Upper lobe of left lung (tissue), 4 donors: ENCODE data around the gene COL6A1.

Source experiments
- POLR2A ChIP-seq, 4 donors: fragments of 450-650 bp; IDR thresholded peaks; one replicate each; pipeline ENCODE4 v1.5.1; 2016 to 2017; ENCODE audit warnings: antibody characterized with exemption in 4 of 4, mild to moderate bottlenecking in 2 of 4
- TF ChIP-seq, protein P1 (sequence below), 6 experiments: fragments of 450-650 bp in 4 of 6; fragments of 200-600 bp in 2 of 6; sonication (generic) in 2 of 6; IDR thresholded peaks; one replicate each; pipeline ENCODE4 v1.5.1; 2016 to 2019; ENCODE audit warnings: antibody characterized with exemption in 6 of 6

DNA sequence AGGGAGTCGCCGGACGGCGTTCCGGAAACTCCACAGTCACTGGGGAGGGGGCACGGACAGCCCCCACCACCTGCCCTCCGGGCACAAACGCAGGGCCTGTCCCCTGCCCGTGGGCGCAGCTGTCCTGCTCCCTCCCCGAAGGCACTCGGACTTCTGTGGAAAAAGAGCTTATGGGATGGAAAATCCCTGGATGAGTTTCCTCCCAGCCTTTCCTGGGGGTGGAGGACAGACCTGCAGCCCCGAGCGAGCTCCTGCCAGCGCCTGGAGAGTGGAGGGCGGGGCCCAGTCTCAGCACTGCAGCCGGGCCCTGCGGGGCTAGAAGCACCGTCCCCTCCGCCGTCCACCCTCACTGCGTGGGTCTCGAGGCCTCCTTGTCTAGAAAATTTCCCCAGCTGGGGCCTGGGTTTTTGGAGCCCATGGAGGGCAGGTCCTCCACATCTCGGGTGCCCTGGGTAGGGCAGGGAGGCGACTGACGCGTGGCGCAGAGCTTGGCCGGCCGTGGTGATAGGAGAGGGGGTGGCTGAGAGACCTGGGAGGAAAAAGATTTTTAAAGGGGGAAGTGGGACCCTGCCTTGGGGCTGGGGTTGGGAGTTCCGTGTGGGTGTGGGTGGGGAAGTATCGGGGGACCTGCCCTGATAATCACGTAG lies 6.4 kb upstream of the COL6A1 start:
- TF ChIP-seq, protein P1, sequence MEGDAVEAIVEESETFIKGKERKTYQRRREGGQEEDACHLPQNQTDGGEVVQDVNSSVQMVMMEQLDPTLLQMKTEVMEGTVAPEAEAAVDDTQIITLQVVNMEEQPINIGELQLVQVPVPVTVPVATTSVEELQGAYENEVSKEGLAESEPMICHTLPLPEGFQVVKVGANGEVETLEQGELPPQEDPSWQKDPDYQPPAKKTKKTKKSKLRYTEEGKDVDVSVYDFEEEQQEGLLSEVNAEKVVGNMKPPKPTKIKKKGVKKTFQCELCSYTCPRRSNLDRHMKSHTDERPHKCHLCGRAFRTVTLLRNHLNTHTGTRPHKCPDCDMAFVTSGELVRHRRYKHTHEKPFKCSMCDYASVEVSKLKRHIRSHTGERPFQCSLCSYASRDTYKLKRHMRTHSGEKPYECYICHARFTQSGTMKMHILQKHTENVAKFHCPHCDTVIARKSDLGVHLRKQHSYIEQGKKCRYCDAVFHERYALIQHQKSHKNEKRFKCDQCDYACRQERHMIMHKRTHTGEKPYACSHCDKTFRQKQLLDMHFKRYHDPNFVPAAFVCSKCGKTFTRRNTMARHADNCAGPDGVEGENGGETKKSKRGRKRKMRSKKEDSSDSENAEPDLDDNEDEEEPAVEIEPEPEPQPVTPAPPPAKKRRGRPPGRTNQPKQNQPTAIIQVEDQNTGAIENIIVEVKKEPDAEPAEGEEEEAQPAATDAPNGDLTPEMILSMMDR (IDR thresholded peaks at IDR 0.05) = peak in 1 of 6 experiments; percentile 10
- TF ChIP-seq POLR2A (IDR thresholded peaks at IDR 0.05) = no peak
